ENCODE measurements around the gene PDE6B. TPM values are rescaled to one million over a fixed set of nuclear protein-coding genes. Genes with fewer than 3 reads are reported as not detected.

Gene PDE6B
- total and polyA plus RNA-seq, 12 donors: 0.73 to 6.2 (median 3.6) TPM

DNA sequence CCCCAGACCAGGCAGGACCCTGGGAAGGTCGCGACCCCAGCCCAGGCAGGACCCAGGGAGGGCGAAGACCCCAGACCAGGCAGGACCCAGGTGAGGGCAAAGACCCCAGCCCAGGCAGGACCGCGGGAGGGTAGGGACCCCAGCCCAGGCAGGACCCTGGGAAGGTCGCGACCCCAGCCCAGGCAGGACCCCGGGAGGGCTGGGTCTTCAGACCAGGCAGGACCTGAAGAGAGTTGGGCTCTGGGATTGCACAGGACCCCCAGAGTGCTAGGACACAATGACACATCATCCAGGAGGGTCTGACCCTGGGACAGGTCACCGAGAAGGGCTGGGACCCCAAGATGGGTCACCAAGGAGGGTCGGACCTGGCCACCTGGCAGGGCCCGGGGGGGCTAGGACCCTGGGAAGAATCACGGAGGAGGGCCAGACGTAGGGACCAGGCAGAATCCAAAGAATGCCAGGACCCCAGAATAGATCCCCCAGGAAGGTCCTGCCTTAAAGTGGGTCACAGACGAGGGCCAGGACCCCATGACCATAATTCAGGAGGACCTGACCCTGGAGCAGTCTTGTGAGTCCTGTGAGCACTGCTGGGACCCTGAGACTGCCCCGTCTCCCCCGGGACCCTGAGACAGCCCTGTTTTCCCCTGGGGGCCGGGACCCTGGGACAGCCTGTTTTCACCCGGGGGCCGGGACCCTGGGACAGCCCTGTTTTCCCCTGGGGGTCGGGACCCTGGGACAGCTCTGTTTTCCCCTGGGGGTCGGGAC, 81.6 kb downstream of the PDE6B start:
- WGBS, 2 donors: 44 to 53% methylated on average over 14 to 21 of the region's 21 CpGs
- H3K27ac ChIP-seq: peak overlapping the region in 3 of 10 donors; percentile 18 to 47 (median 35)
- peak overlapping the region in 9 of 10 donors; percentile 27 to 99 (median 88) for H3K4me3 ChIP-seq
- TF ChIP-seq, protein P1, sequence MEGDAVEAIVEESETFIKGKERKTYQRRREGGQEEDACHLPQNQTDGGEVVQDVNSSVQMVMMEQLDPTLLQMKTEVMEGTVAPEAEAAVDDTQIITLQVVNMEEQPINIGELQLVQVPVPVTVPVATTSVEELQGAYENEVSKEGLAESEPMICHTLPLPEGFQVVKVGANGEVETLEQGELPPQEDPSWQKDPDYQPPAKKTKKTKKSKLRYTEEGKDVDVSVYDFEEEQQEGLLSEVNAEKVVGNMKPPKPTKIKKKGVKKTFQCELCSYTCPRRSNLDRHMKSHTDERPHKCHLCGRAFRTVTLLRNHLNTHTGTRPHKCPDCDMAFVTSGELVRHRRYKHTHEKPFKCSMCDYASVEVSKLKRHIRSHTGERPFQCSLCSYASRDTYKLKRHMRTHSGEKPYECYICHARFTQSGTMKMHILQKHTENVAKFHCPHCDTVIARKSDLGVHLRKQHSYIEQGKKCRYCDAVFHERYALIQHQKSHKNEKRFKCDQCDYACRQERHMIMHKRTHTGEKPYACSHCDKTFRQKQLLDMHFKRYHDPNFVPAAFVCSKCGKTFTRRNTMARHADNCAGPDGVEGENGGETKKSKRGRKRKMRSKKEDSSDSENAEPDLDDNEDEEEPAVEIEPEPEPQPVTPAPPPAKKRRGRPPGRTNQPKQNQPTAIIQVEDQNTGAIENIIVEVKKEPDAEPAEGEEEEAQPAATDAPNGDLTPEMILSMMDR (IDR thresholded peaks at IDR 0.05): no peak
- peaks cover 8 to 30% (median 22%) of the 10 kb centered on the region in 9 donors for H3K4me1 ChIP-seq
- DNase-seq: no peak
- no peak for ATAC-seq
- no peaks in the 10 kb centered on the region for H3K27me3 ChIP-seq
- H3K9me3 ChIP-seq: no peaks in the 10 kb centered on the region
- peaks cover 0 to 3% (median 0%) of the 10 kb centered on the region in 9 donors for H3K36me3 ChIP-seq
- intact Hi-C loops (cut with DNase I): no loop called here

DNA sequence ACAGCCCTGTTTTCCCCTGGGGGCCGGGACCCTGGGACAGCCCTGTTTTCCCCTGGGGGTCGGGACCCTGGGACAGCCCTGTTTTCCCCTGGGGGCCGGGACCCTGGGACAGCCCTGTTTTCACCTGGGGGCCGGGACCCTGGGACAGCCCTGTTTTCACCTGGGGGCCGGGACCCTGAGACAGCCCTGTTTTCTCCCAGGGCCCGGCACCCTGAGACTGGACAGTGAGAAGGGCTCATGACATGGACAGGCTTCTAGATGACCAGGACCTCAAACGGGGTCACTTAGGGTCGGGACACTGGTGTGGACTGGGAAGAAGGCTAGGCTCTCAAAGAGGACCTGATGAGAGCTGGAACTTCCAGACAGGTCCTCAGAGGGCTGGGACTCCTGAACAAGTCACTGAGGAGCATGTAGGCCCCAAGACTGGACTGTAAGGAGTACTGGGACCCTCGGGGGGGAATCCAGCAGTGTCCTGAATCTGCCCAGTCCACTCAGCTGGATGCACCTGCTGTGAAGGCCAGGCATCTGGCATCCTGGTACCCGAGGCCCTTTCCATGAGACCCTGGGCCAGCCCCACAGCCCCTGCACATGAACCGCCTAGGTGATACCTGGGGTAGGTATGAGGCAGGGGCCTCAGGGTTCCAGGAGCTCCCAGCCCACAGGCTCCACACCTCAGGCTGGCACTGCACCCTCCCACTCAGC, 82.7 kb downstream of the PDE6B start:
- intact Hi-C loops (cut with DNase I): no loop called here
- no peak overlapping the region for H3K27ac ChIP-seq
- DNase-seq (no peak), ATAC-seq (no peak)
- H3K36me3 ChIP-seq: peaks cover 0 to 3% (median 0%) of the 10 kb centered on the region in 9 donors
- no peaks in the 10 kb centered on the region for H3K9me3 ChIP-seq
- H3K27me3 ChIP-seq: no peaks in the 10 kb centered on the region
- H3K4me1 ChIP-seq: peaks cover 8 to 30% (median 22%) of the 10 kb centered on the region in 9 donors
- peak overlapping the region in 1 of 10 donors; percentile 6 for H3K4me3 ChIP-seq
- 79 to 87% methylated on average over 9 to 11 of the region's 11 CpGs for WGBS, 2 donors
- TF ChIP-seq, protein P1 (IDR thresholded peaks at IDR 0.05): no peak

DNA sequence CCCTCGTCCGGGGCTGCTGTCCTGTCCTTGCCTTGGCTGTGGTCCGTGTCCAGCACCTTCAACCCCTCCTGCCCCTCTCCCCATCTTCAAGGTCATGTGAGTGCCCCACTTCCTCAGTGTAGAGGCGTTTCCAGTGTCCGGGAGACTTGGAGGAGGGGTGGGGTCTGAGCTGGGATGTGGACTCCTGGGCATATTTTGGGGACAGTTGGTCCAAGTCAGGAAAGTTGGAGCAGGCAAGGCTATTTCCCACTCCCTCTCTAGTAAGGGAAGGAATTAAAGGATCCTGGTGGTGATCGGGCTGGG, 83.2 kb downstream of the PDE6B start:
- Histone ChIP-seq H3K9me3 (no peaks in the 10 kb centered on the region), H3K36me3 (peaks cover 0 to 3% (median 0%) of the 10 kb centered on the region in 9 donors), H3K27me3 (no peaks in the 10 kb centered on the region), H3K4me3 (peak overlapping the region in 1 of 10 donors; percentile 6), H3K4me1 (peaks cover 8 to 30% (median 22%) of the 10 kb centered on the region in 9 donors), H3K27ac (no peak overlapping the region)
- WGBS, 2 donors: 73 to 74% methylated on average over 6 of the region's 6 CpGs
- intact Hi-C loops (cut with DNase I): no loop called here
- ATAC-seq (no peak), DNase-seq (no peak)
- TF ChIP-seq, protein P1 (IDR thresholded peaks at IDR 0.05): no peak

DNA sequence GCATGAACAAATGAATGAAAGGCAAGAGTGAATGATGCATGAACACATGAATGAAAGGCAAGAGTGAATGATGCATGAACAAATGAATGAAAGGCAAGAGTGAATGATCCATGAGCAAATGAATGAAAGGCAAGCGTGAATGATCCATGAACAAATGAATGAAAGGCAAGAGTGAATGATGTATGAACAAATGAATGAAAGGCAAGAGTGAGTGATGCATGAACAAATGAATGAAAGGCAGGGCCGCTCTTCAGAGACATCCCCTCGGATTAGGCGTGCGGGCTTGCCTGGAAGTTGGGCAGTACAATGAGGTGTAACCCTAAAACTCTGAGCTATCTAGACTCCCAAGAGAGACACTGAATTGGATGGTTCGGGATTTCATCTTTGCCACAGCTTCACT, 84.0 kb downstream of the PDE6B start:
- Histone ChIP-seq H3K4me3 (no peak overlapping the region), H3K4me1 (peaks cover 8 to 30% (median 22%) of the 10 kb centered on the region in 9 donors), H3K9me3 (no peaks in the 10 kb centered on the region), H3K36me3 (peaks cover 0 to 5% (median 0%) of the 10 kb centered on the region in 9 donors), H3K27ac (no peak overlapping the region), H3K27me3 (no peaks in the 10 kb centered on the region)
- intact Hi-C loops (cut with DNase I): no loop called here
- TF ChIP-seq, protein P1 (IDR thresholded peaks at IDR 0.05): no peak
- WGBS, 2 donors: 97% methylated on average over 6 of the region's 6 CpGs
- no peak for DNase-seq
- no peak for ATAC-seq

Data from heart right ventricle (tissue), 16 donors.